ENCODE measurements around the gene SDF2L1. TPM values are rescaled to one million over a fixed set of nuclear protein-coding genes. Genes with fewer than 3 reads are reported as not detected.

The SDF2L1 gene
- total and polyA plus RNA-seq, 2 of the 13 experiments (the other 11 are each of a cell fraction or from before 2014, with no cell fraction given), result 18.0 to 57.4 TPM

DNA sequence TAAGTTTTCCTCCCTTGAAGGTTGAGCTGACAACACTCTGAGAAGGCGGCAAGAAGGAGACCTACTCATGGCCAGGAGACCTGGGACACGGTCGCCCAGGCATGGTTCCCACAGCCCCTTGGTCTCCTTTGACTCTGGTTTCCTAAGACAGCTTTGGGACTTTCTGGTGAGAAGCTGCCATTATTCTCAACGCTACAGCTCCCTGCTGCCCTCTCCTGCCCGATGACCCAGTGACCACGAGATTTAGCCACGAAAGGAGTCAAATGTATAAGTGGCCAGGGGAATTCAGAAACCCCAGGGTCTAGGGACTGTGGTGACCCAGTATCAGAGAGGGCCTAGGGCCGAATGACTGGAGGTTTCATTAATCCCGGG is 699 bp upstream of the SDF2L1 start (continued):
- TF ChIP-seq ATF5 (CRISPR knock-in tag; IDR thresholded peaks at IDR 0.05; ENCODE audit: low read depth) (no peak), TCF7 (IDR thresholded peaks at IDR 0.05; ENCODE audit: low read depth) (no peak), ZNF460 (CRISPR knock-in tag; IDR thresholded peaks at IDR 0.05; ENCODE audit: borderline replicate concordance) (no peak), YY1 (IDR thresholded peaks at IDR 0.05; ENCODE audit: insufficient read depth, insufficient replicate concordance, low read depth, low read length) (peak; percentile 37), SMARCC2 (IDR thresholded peaks at IDR 0.05) (no peak), PHF21A (CRISPR knock-in tag; IDR thresholded peaks at IDR 0.05) (peak; percentile 47; the same call in 1 of the 2 replicates), ZNF746 (CRISPR knock-in tag; IDR thresholded peaks at IDR 0.05) (0 out of 2 replicates have a peak, but pooled peaks have one; percentile 37), MAFK (conservative IDR thresholded peaks at IDR 0.05 in 1 of 2, IDR thresholded peaks at IDR 0.05 in 1 of 2; ENCODE audit: low read length in 2 of 2) (no peak), GATAD2A (CRISPR knock-in tag; IDR thresholded peaks at IDR 0.05) (0 out of 2 replicates have a peak, but pooled peaks have one; percentile 11), ZNF691 (CRISPR knock-in tag; IDR thresholded peaks at IDR 0.05; ENCODE audit: borderline replicate concordance, low read depth) (peak; percentile 1; the same call in 1 of the 2 replicates), BATF2 (CRISPR knock-in tag; IDR thresholded peaks at IDR 0.05) (0 out of 2 replicates have a peak, but pooled peaks have one; percentile 3), ZSCAN12 (CRISPR knock-in tag; IDR thresholded peaks at IDR 0.05) (no peak), IKZF1 (IDR thresholded peaks at IDR 0.05) (no peak), ZNF558 (CRISPR knock-in tag; IDR thresholded peaks at IDR 0.05; ENCODE audit: borderline replicate concordance) (no peak)
- TF ChIP-seq, protein P1, sequence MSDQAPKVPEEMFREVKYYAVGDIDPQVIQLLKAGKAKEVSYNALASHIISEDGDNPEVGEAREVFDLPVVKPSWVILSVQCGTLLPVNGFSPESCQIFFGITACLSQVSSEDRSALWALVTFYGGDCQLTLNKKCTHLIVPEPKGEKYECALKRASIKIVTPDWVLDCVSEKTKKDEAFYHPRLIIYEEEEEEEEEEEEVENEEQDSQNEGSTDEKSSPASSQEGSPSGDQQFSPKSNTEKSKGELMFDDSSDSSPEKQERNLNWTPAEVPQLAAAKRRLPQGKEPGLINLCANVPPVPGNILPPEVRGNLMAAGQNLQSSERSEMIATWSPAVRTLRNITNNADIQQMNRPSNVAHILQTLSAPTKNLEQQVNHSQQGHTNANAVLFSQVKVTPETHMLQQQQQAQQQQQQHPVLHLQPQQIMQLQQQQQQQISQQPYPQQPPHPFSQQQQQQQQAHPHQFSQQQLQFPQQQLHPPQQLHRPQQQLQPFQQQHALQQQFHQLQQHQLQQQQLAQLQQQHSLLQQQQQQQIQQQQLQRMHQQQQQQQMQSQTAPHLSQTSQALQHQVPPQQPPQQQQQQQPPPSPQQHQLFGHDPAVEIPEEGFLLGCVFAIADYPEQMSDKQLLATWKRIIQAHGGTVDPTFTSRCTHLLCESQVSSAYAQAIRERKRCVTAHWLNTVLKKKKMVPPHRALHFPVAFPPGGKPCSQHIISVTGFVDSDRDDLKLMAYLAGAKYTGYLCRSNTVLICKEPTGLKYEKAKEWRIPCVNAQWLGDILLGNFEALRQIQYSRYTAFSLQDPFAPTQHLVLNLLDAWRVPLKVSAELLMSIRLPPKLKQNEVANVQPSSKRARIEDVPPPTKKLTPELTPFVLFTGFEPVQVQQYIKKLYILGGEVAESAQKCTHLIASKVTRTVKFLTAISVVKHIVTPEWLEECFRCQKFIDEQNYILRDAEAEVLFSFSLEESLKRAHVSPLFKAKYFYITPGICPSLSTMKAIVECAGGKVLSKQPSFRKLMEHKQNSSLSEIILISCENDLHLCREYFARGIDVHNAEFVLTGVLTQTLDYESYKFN (CRISPR knock-in tag; conservative IDR thresholded peaks at IDR 0.05), result no peak
